ENCODE results near the gene RAPGEF4. TPM values are rescaled to one million over a fixed set of nuclear protein-coding genes. Genes with fewer than 3 reads are reported as not detected.

Gene RAPGEF4
- total and polyA plus RNA-seq, 12 donors = 1.2 to 11.2 (median 7.9) TPM

GRCh38 chr2:173010233-173010632 is 274.6 kb downstream of the RAPGEF4 start:
- TF ChIP-seq CTCF (IDR thresholded peaks at IDR 0.05) = no peak
- 78 to 79% methylated on average over 1 of the region's 1 CpG for WGBS, 2 donors
- Histone ChIP-seq H3K27ac (no peak overlapping the region), H3K9me3 (no peaks in the 10 kb centered on the region), H3K27me3 (no peaks in the 10 kb centered on the region), H3K4me1 (peaks cover 0 to 6% (median 0%) of the 10 kb centered on the region in 9 donors), H3K4me3 (no peak overlapping the region), H3K36me3 (no peaks in the 10 kb centered on the region)
- ATAC-seq = no peak
- intact Hi-C loops (cut with DNase I) = loop anchor here in 2 of 10 donors (10.0 kb wide), 2 partner anchors 195 to 205 kb away; no protein-coding TSS in a partner anchor
- no peak for DNase-seq

GRCh38 chr2:173016451-173016850 is 280.8 kb downstream of the RAPGEF4 start:
- Histone ChIP-seq H3K36me3 (peaks cover 0 to 15% (median 0%) of the 10 kb centered on the region in 9 donors), H3K27ac (no peak overlapping the region), H3K4me1 (peaks cover 0 to 16% (median 0%) of the 10 kb centered on the region in 9 donors), H3K27me3 (no peaks in the 10 kb centered on the region), H3K4me3 (no peak overlapping the region), H3K9me3 (no peaks in the 10 kb centered on the region)
- ATAC-seq = no peak
- 84 to 92% methylated on average over 2 of the region's 2 CpGs for WGBS, 2 donors
- TF ChIP-seq CTCF (IDR thresholded peaks at IDR 0.05) = no peak
- intact Hi-C loops (cut with DNase I) = loop anchor here in 3 of 10 donors (5.0 to 10.0 kb wide), 4 partner anchors 39 to 212 kb away; no protein-coding TSS in a partner anchor
- no peak for DNase-seq

GRCh38 chr2:173017646-173018420 is 282.2 kb downstream of the RAPGEF4 start:
- 71 to 77% methylated on average over 6 of the region's 6 CpGs for WGBS, 2 donors
- ATAC-seq (peak in 1 of 8 donors; percentile 23), DNase-seq (peak in 1 of 2 donors; percentile 18)
- no peak overlapping the region for H3K4me3 ChIP-seq
- peaks cover 0 to 18% (median 0%) of the 10 kb centered on the region in 9 donors for H3K4me1 ChIP-seq
- H3K36me3 ChIP-seq = peaks cover 0 to 28% (median 0%) of the 10 kb centered on the region in 9 donors
- H3K27me3 ChIP-seq = no peaks in the 10 kb centered on the region
- no peaks in the 10 kb centered on the region for H3K9me3 ChIP-seq
- intact Hi-C loops (cut with DNase I) = loop anchor here in 3 of 10 donors (5.0 to 10.0 kb wide), 4 partner anchors 41 to 213 kb away; no protein-coding TSS in a partner anchor
- no peak for TF ChIP-seq CTCF (IDR thresholded peaks at IDR 0.05)
- no peak overlapping the region for H3K27ac ChIP-seq

- no peak for DNase-seq
- ATAC-seq = no peak
- Histone ChIP-seq H3K4me1 (peaks cover 0 to 18% (median 0%) of the 10 kb centered on the region in 9 donors), H3K27me3 (no peaks in the 10 kb centered on the region), H3K36me3 (peaks cover 0 to 42% (median 0%) of the 10 kb centered on the region in 9 donors), H3K9me3 (no peaks in the 10 kb centered on the region), H3K4me3 (no peak overlapping the region), H3K27ac (no peak overlapping the region)
- intact Hi-C loops (cut with DNase I) = loop anchor here in 6 of 10 donors (5.0 to 10.0 kb wide), 7 partner anchors 32 to 215 kb away; no protein-coding TSS in a partner anchor
- no peak for TF ChIP-seq CTCF (IDR thresholded peaks at IDR 0.05)
These were observed 284.1 kb downstream of the RAPGEF4 start for GRCh38 chr2:173019755-173020154.
